NB4 (cell line): ENCODE results near the gene PSKH1.

Experiments used
- DNase-seq: peaks from one replicate; pipeline ENCODE4 v3.0.0; 2010; ENCODE audit warnings: low read depth
- H3K4me3 ChIP-seq: one replicate; pipeline ENCODE4 v1.5.1; 2011; ENCODE audit warnings: mild to moderate bottlenecking, low read depth, low read length, moderate library complexity
- MYC ChIP-seq: IDR thresholded peaks from 2 replicates; pipeline ENCODE4 v1.6.1; 2011; ENCODE audit warnings: low read depth, low read length
- POLR2A ChIP-seq: IDR thresholded peaks from 2 replicates; pipeline ENCODE4 v1.6.1; 2011; ENCODE audit warnings: mild to moderate bottlenecking; ENCODE audit not compliant: insufficient read length; ENCODE audit errors: extremely low read depth
- TF ChIP-seq, protein P1 (sequence below): IDR thresholded peaks from 2 replicates; pipeline ENCODE4 v1.6.1; 2011; ENCODE audit warnings: low read depth, low read length
- TF ChIP-seq, protein P2 (sequence below): IDR thresholded peaks from one replicate; pipeline ENCODE4 v1.5.1; 2012; ENCODE audit warnings: low read depth, low read length

The PSKH1 gene

DNA sequence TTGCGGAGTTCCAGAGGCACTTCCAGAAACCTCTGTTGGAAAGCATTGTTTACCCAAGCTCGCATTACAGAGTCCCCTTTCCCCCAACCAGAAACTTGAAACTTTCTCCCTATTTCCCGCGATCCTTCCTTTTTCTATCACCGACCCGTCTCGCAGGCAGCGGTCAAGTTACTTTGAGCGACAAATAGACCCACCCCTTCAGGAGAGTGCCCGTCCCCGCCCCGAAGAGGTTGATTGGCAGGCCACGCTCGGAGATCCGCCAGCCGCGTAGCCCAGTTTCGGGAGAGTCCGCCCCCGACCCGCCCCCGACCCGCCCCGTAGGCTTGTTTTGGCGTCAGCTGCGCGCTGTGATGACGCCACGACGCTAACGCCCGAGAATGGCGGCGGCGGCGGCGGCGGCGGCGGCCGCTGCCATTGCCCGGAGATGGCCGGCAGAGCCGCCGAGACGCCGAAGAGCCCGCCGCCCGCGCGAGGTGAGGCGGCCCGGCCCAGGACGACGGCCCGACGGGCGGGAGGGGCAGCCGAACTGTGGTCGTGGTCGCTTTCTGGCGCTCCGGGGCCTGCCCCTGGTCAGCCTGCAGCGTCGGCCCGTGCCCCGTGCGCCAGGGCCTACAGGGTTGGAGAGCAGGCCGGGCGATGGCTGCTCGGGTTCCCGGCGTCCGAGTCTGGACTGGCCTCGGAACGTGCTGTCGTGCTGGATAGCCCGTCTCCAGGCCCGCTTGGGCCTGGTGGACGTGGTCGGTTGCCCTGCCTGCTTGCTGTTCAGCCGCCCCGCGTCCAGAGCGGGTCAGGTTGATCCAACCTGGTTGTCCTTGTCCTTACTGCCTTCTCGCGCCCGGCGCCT, at the start of gene PSKH1:
PSKH1 (plus strand) TSS at position 356 of the 844 bp plus-strand sequence. CDS start 15,496 bp downstream, outside the sequence.
- DNase-seq = peak; percentile 98
- peak within 1 kb of the TSS; percentile 89 for H3K4me3 ChIP-seq
- TF ChIP-seq MYC (0 out of 2 replicates have a peak, but pooled peaks have one; percentile 28), POLR2A (peak; percentile 39)
- TF ChIP-seq, protein P1, sequence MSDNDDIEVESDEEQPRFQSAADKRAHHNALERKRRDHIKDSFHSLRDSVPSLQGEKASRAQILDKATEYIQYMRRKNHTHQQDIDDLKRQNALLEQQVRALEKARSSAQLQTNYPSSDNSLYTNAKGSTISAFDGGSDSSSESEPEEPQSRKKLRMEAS = no peak

DNA sequence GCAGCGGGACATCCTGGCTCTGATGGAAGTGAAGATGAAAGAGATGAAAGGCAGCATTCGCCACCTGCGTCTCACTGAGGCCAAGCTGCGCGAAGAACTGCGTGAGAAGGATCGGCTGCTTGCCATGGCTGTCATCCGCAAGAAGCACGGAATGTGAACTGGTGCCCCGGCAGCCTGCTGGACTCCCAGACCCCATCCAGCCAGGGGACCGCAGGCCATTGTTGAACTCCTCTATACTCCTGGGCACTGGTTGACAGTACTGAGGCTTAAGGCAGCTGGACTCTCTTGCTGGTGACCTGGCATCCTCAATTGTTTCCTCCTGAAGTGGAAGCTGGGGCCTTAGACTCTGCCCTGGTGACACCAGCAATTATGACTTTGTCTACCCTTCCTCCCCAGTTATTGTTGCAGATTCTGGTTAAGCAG, 49.7 kb upstream of the PSKH1 start:
- H3K4me3 ChIP-seq = peak overlapping the region; percentile 77
- DNase-seq = no peak
- TF ChIP-seq POLR2A (no peak), MYC (no peak)
- TF ChIP-seq, protein P1 = no peak
- TF ChIP-seq, protein P2, sequence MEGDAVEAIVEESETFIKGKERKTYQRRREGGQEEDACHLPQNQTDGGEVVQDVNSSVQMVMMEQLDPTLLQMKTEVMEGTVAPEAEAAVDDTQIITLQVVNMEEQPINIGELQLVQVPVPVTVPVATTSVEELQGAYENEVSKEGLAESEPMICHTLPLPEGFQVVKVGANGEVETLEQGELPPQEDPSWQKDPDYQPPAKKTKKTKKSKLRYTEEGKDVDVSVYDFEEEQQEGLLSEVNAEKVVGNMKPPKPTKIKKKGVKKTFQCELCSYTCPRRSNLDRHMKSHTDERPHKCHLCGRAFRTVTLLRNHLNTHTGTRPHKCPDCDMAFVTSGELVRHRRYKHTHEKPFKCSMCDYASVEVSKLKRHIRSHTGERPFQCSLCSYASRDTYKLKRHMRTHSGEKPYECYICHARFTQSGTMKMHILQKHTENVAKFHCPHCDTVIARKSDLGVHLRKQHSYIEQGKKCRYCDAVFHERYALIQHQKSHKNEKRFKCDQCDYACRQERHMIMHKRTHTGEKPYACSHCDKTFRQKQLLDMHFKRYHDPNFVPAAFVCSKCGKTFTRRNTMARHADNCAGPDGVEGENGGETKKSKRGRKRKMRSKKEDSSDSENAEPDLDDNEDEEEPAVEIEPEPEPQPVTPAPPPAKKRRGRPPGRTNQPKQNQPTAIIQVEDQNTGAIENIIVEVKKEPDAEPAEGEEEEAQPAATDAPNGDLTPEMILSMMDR = no peak

- peak overlapping the region; percentile 77 for H3K4me3 ChIP-seq
- TF ChIP-seq POLR2A (no peak), MYC (no peak)
- TF ChIP-seq, protein P1 = no peak
- TF ChIP-seq, protein P2 = no peak
- DNase-seq = no peak
These were observed 48.6 kb upstream of the PSKH1 start for GRCh38 chr16:67844497-67844896.

DNA sequence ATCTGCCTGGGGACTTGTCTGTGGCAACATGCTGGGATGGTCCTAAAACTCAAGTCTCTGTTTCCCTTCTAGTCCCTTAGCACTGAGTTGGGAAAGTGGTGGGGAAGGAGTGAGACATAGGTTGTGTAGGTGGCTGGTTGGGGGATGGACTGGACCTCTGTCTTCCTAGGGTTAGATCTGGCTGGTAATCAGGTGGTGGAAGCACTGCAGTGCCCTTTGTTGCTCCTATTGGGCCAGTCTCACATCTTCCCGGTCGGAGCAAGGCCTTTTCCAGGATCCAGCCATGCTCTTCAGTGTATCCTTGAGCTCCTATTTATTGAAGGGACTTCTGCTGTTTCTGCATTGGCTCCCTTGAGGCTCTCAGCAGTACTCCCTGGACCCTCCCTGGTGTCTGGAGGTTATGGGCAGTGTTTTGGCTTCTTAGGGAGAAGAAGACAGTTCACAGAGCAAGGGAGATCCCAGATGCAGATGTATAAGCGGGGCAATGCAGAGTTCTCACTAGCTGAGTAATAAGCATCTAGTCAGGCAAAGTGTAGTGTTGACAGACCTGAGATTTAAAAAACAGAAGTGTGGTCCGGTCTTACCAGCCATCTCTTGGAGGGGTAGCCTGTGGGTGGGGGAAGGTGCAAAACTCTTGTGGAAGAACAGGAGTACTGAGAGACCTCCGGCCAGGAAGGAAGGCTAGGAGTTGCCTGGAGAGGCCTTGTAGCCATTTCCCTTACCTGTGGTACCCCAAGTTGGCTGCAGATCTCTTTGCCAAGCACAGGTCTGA, 47.6 kb upstream of the PSKH1 start:
- H3K4me3 ChIP-seq = peak overlapping the region; percentile 68
- no peak for TF ChIP-seq MYC
- DNase-seq = peak; percentile 59

- TF ChIP-seq, protein P1 = no peak
- TF ChIP-seq POLR2A = no peak
- TF ChIP-seq MYC = no peak
- TF ChIP-seq, protein P2 = no peak
- no peak for DNase-seq
- H3K4me3 ChIP-seq = peak overlapping the region; percentile 68
These were observed 47.1 kb upstream of the PSKH1 start for GRCh38 chr16:67846063-67846319.

GRCh38 chr16:67846320-67847063, 46.6 kb upstream of the PSKH1 start, which contains the start of gene NUTF2:
NUTF2 (plus strand) TSS chr16:67846933; CDS start chr16:67865131, 18,198 bp downstream.
- peak; percentile 99 for DNase-seq
- TF ChIP-seq MYC (peak; percentile 45), POLR2A (peak; percentile 44)
- TF ChIP-seq, protein P2 = no peak
- TF ChIP-seq, protein P1 = peak; percentile 60; the same call in 1 of the 2 replicates
- peak within 1 kb of the TSS; percentile 84 for H3K4me3 ChIP-seq
